Hepatocyte (in vitro differentiated cells): Measurements from ENCODE around the gene C19orf81. TPM values are rescaled to one million over a fixed set of nuclear protein-coding genes. Genes with fewer than 3 reads are reported as not detected.
A peak's percentile ranks its signal among the peaks of the same experiment; 100 is the strongest.

Experiments
- DNase-seq: peaks from one replicate; pipeline ENCODE4 v3.0.0-alpha.2; 2016; ENCODE audit warnings: low spot score
- H2AFZ ChIP-seq: fragments of 200-600 bp; sonication (generic); 2 replicates; pipeline ENCODE4 v1.6.0; 2016; ENCODE audit warnings: antibody characterized with exemption, mild to moderate bottlenecking
- H3K27ac ChIP-seq: fragments of 200-600 bp; sonication (generic); 2 replicates; pipeline ENCODE4 v1.5.1; 2016; ENCODE audit warnings: mild to moderate bottlenecking
- H3K27me3 ChIP-seq: fragments of 200-600 bp; sonication (generic); 2 replicates; pipeline ENCODE4 v1.6.1; 2016
- H3K36me3 ChIP-seq: fragments of 200-600 bp; sonication (generic); replicated peaks from 2 replicates; pipeline ENCODE4 v1.5.1; 2016; ENCODE audit warnings: low read depth; ENCODE audit not compliant: insufficient read depth
- H3K4me1 ChIP-seq: fragments of 200-600 bp; sonication (generic); 2 replicates; pipeline ENCODE4 v1.5.1; 2016; ENCODE audit warnings: mild to moderate bottlenecking, moderate library complexity; ENCODE audit not compliant: insufficient read depth
- H3K4me2 ChIP-seq: fragments of 200-600 bp; sonication (generic); 2 replicates; pipeline ENCODE4 v1.6.0; 2016
- H3K4me3 ChIP-seq: fragments of 200-600 bp; sonication (generic); 2 replicates; pipeline ENCODE4 v1.5.1; 2016; ENCODE audit warnings: mild to moderate bottlenecking
- H3K79me2 ChIP-seq: fragments of 200-600 bp; sonication (generic); 2 replicates; pipeline ENCODE4 v1.6.0; 2017; ENCODE audit warnings: mild to moderate bottlenecking
- H3K9me2 ChIP-seq: fragments of 200-600 bp; sonication (generic); replicated peaks from 2 replicates; pipeline ENCODE4 v1.6.0; 2017; ENCODE audit warnings: mild to moderate bottlenecking; ENCODE audit not compliant: insufficient read depth
- H3K9me3 ChIP-seq: fragments of 200-600 bp; sonication (generic); 2 replicates; pipeline ENCODE4 v1.5.1; 2016; ENCODE audit warnings: low read depth, mild to moderate bottlenecking
- H4K20me1 ChIP-seq: fragments of 200-600 bp; sonication (generic); 2 replicates; pipeline ENCODE4 v1.6.0; 2016; ENCODE audit warnings: mild to moderate bottlenecking; ENCODE audit not compliant: insufficient read depth, poor library complexity, severe bottlenecking
- EZH2 ChIP-seq: fragments of 200-600 bp; sonication (generic); IDR thresholded peaks from 2 replicates; pipeline ENCODE4 v1.6.1; 2016; ENCODE audit warnings: antibody characterized with exemption, mild to moderate bottlenecking, borderline replicate concordance
- EZH2phosphoT487 ChIP-seq: fragments of 200-600 bp; sonication (generic); IDR thresholded peaks from one replicate; pipeline ENCODE4 v1.6.1; 2018; ENCODE audit warnings: antibody characterized with exemption, mild to moderate bottlenecking, low read depth, moderate library complexity; ENCODE audit not compliant: unreplicated experiment, severe bottlenecking
- WGBS: methylation state at CpG from one replicate; pipeline ENCODE4 v1.1.6; 2016; ENCODE audit warnings: low lambda C conversion rate; ENCODE audit errors: missing lambda C conversion rate; 5-methylcytosine and 5-hydroxymethylcytosine counted together
- polyA plus RNA-seq: library from polyadenylated mRNA; unstranded; fragments of >200 nt; fragmentation: Nextera tagmentation; extraction: Ambion mirVana; gene quantifications from 2 replicates; pipeline ENCODE4 v1.2.1, GENCODE V29; 2016
- total RNA-seq: library from RNA; depleted of rRNA; stranded (reverse); fragments of >200 nt; gene quantifications from 2 replicates; pipeline ENCODE4 v1.2.3, GENCODE V29; 2014
- TF ChIP-seq, protein P1 (sequence below): fragments of 200-600 bp; sonication (generic); IDR thresholded peaks from 2 replicates; pipeline ENCODE4 v1.5.1; 2016; ENCODE audit warnings: antibody characterized with exemption, mild to moderate bottlenecking; ENCODE audit not compliant: poor library complexity

The C19orf81 gene
- total and polyA plus RNA-seq, 2 experiments from 2014 or later = 4.1 to 12.4 TPM

DNA sequence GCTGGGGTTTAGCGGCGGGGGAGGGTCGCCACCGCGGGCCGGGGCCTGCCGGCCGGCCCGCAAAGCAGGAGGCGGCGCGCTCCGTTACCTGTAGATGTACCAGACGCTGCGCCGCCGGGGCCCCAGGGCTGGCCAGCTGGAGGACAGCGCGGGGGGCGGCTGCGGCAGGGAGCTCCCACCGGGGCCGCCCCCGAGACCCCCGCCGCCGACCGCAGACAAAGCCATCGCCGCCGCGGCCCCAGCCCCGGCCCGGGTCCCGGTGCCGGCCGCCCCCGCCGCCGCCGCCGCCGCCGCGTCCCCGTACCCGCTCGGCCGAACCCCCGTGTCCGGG lies 45.5 kb downstream of the C19orf81 start:
- TF ChIP-seq, protein P1, sequence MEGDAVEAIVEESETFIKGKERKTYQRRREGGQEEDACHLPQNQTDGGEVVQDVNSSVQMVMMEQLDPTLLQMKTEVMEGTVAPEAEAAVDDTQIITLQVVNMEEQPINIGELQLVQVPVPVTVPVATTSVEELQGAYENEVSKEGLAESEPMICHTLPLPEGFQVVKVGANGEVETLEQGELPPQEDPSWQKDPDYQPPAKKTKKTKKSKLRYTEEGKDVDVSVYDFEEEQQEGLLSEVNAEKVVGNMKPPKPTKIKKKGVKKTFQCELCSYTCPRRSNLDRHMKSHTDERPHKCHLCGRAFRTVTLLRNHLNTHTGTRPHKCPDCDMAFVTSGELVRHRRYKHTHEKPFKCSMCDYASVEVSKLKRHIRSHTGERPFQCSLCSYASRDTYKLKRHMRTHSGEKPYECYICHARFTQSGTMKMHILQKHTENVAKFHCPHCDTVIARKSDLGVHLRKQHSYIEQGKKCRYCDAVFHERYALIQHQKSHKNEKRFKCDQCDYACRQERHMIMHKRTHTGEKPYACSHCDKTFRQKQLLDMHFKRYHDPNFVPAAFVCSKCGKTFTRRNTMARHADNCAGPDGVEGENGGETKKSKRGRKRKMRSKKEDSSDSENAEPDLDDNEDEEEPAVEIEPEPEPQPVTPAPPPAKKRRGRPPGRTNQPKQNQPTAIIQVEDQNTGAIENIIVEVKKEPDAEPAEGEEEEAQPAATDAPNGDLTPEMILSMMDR = no peak
- TF ChIP-seq EZH2phosphoT487 = no peak
- TF ChIP-seq EZH2 = no peak
- no peaks in the 10 kb centered on the region for H4K20me1 ChIP-seq
- H3K27me3 ChIP-seq = peaks cover 75% of the 10 kb centered on the region
- no peak overlapping the region for H3K4me2 ChIP-seq
- H3K79me2 ChIP-seq = no peaks in the 10 kb centered on the region
- H3K4me1 ChIP-seq = no peaks in the 10 kb centered on the region
- WGBS = no CpG with 5 or more reads among the region's 51 CpGs
- no peaks in the 10 kb centered on the region for H3K9me3 ChIP-seq
- H2AFZ ChIP-seq = no peak overlapping the region
- H3K9me2 ChIP-seq = no peaks in the 10 kb centered on the region
- no peak overlapping the region for H3K27ac ChIP-seq
- no peak for DNase-seq
- H3K4me3 ChIP-seq = no peak overlapping the region
- H3K36me3 ChIP-seq = no peaks in the 10 kb centered on the region

- no peaks in the 10 kb centered on the region for H3K9me3 ChIP-seq
- peak overlapping the region; percentile 33 for H3K4me2 ChIP-seq
- no peak overlapping the region for H3K27ac ChIP-seq
- H2AFZ ChIP-seq = no peak overlapping the region
- no peaks in the 10 kb centered on the region for H3K9me2 ChIP-seq
- peaks cover 72% of the 10 kb centered on the region for H3K27me3 ChIP-seq
- 13% methylated on average over 24 of the region's 81 CpGs for WGBS
- no peaks in the 10 kb centered on the region for H4K20me1 ChIP-seq
- TF ChIP-seq EZH2phosphoT487 (no peak), EZH2 (no peak)
- TF ChIP-seq, protein P1 = no peak
- DNase-seq = peak; percentile 66
- H3K4me1 ChIP-seq = no peaks in the 10 kb centered on the region
- no peaks in the 10 kb centered on the region for H3K36me3 ChIP-seq
- H3K79me2 ChIP-seq = no peaks in the 10 kb centered on the region
- H3K4me3 ChIP-seq = no peak overlapping the region
Measured at GRCh38 chr19:50695251-50696093, 46.2 kb downstream of the C19orf81 start.

GRCh38 chr19:50696094-50696483 lies 46.8 kb downstream of the C19orf81 start:
- H3K27me3 ChIP-seq = peaks cover 65% of the 10 kb centered on the region
- H4K20me1 ChIP-seq = no peaks in the 10 kb centered on the region
- H3K9me3 ChIP-seq = no peaks in the 10 kb centered on the region
- TF ChIP-seq EZH2phosphoT487 (no peak), EZH2 (no peak)
- TF ChIP-seq, protein P1 = no peak
- WGBS = 66% methylated on average over 8 of the region's 15 CpGs
- H3K9me2 ChIP-seq = no peaks in the 10 kb centered on the region
- H3K36me3 ChIP-seq = no peaks in the 10 kb centered on the region
- no peak overlapping the region for H2AFZ ChIP-seq
- no peak overlapping the region for H3K4me3 ChIP-seq
- H3K27ac ChIP-seq = no peak overlapping the region
- no peak for DNase-seq
- H3K4me2 ChIP-seq = no peak overlapping the region
- H3K4me1 ChIP-seq = no peaks in the 10 kb centered on the region
- no peaks in the 10 kb centered on the region for H3K79me2 ChIP-seq
